ENCODE data around the gene SYT7. TPM values are rescaled to one million over a fixed set of nuclear protein-coding genes. Genes with fewer than 3 reads are reported as not detected.

SYT7 gene
- total and polyA plus RNA-seq, 2 of the 4 experiments (the other 2 are of a cell fraction): under 0.01 to 0.19 TPM

DNA sequence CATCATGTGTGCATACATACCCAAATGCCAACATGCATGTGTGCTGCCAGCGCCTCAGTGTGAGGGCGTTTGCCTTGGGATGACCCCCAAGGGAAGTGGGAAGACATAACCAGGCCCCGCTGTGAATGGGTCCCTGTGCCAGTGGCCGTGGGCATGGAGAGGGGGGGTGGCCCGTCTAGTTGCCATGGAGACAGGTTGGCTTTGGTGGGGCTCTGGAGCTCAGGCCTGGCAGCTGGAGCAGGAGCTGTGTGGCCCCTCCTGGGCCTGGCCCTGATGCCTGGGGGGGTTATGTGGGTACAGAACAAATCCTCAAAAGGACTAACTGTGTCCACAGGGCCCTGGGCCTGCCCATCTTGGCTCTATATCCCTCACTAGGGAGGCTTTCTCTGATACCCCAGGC is 8.0 kb downstream of the SYT7 start:
- no peak overlapping the region for H3K56ac ChIP-seq (ENCODE audit: extremely low read depth, insufficient read depth, low read length)
- H3K18ac ChIP-seq (ENCODE audit: low read depth, low read length): no peak overlapping the region
- H3K79me1 ChIP-seq (ENCODE audit: low read depth in 1 of 2, low read length in 2 of 2): no peaks in the 10 kb centered on the region
- H2AFZ ChIP-seq (replicated peaks; ENCODE audit: low read length, poor library complexity): no peak overlapping the region
- no peaks in the 10 kb centered on the region for H4K20me1 ChIP-seq (ENCODE audit: insufficient read depth, low read length)
- H3K4me2 ChIP-seq (ENCODE audit: low read depth, low read length): no peak overlapping the region
- intact Hi-C loops (cut with micrococcal nuclease): no loop called here
- WGBS, 2 experiments (ENCODE audit: extremely low coverage in 2 of 2, insufficient read length in 1 of 2): no CpG with 5 or more reads among the region's 5 CpGs
- no peak overlapping the region for H3K4me3 ChIP-seq (ENCODE audit: insufficient read depth, low read depth, low read length)
- H3K4me1 ChIP-seq (ENCODE audit: control insufficient read depth, insufficient read depth, low read length): no peaks in the 10 kb centered on the region
- no peak overlapping the region for H4K8ac ChIP-seq (ENCODE audit: low read depth in 2 of 2, low read length in 2 of 2)
- no peak overlapping the region for H2AK5ac ChIP-seq (ENCODE audit: low read depth, low read length)
- H3K9me3 ChIP-seq (ENCODE audit: control insufficient read depth, insufficient read depth, low read length): no peaks in the 10 kb centered on the region
- no peaks in the 10 kb centered on the region for H3K9me1 ChIP-seq (ENCODE audit: insufficient read depth, low read length)
- no peak for DNase-seq
- H3K23ac ChIP-seq (ENCODE audit: low read depth, low read length): no peak overlapping the region
- no peak overlapping the region for H3K9ac ChIP-seq (ENCODE audit: low read depth, low read length)
- TF ChIP-seq, protein P1, sequence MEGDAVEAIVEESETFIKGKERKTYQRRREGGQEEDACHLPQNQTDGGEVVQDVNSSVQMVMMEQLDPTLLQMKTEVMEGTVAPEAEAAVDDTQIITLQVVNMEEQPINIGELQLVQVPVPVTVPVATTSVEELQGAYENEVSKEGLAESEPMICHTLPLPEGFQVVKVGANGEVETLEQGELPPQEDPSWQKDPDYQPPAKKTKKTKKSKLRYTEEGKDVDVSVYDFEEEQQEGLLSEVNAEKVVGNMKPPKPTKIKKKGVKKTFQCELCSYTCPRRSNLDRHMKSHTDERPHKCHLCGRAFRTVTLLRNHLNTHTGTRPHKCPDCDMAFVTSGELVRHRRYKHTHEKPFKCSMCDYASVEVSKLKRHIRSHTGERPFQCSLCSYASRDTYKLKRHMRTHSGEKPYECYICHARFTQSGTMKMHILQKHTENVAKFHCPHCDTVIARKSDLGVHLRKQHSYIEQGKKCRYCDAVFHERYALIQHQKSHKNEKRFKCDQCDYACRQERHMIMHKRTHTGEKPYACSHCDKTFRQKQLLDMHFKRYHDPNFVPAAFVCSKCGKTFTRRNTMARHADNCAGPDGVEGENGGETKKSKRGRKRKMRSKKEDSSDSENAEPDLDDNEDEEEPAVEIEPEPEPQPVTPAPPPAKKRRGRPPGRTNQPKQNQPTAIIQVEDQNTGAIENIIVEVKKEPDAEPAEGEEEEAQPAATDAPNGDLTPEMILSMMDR (conservative IDR thresholded peaks at IDR 0.05; ENCODE audit: low read depth, low read length): no peak
- TF ChIP-seq RAD21 (IDR thresholded peaks at IDR 0.05; ENCODE audit: low read length) (no peak), CEBPB (IDR thresholded peaks at IDR 0.05; ENCODE audit: low read depth, low read length) (no peak), BHLHE40 (IDR thresholded peaks at IDR 0.05; ENCODE audit: low read depth, low read length) (no peak), FOS (IDR thresholded peaks at IDR 0.05; ENCODE audit: low read depth, low read length) (no peak), POLR2A (IDR thresholded peaks at IDR 0.05; ENCODE audit: low read depth, low read length) (no peak), NFE2L2 (IDR thresholded peaks at IDR 0.05; ENCODE audit: low read depth, low read length) (no peak), CHD1 (IDR thresholded peaks at IDR 0.05; ENCODE audit: low read depth, low read length) (no peak), MAZ (IDR thresholded peaks at IDR 0.05; ENCODE audit: borderline replicate concordance, low read depth, low read length) (no peak), MXI1 (IDR thresholded peaks at IDR 0.05; ENCODE audit: borderline replicate concordance, low read depth, low read length) (no peak), SMC3 (IDR thresholded peaks at IDR 0.05; ENCODE audit: low read depth, low read length) (no peak), RFX5 (IDR thresholded peaks at IDR 0.05; ENCODE audit: low read depth, low read length) (no peak), RCOR1 (IDR thresholded peaks at IDR 0.05; ENCODE audit: insufficient replicate concordance, low read length) (no peak), MAFK (IDR thresholded peaks at IDR 0.05; ENCODE audit: low read depth, low read length) (no peak)
- TF ChIP-seq, protein P2, sequence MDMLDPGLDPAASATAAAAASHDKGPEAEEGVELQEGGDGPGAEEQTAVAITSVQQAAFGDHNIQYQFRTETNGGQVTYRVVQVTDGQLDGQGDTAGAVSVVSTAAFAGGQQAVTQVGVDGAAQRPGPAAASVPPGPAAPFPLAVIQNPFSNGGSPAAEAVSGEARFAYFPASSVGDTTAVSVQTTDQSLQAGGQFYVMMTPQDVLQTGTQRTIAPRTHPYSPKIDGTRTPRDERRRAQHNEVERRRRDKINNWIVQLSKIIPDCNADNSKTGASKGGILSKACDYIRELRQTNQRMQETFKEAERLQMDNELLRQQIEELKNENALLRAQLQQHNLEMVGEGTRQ (IDR thresholded peaks at IDR 0.05; ENCODE audit: low read depth, low read length): no peak
- TF ChIP-seq, protein P3, sequence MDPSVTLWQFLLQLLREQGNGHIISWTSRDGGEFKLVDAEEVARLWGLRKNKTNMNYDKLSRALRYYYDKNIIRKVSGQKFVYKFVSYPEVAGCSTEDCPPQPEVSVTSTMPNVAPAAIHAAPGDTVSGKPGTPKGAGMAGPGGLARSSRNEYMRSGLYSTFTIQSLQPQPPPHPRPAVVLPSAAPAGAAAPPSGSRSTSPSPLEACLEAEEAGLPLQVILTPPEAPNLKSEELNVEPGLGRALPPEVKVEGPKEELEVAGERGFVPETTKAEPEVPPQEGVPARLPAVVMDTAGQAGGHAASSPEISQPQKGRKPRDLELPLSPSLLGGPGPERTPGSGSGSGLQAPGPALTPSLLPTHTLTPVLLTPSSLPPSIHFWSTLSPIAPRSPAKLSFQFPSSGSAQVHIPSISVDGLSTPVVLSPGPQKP (IDR thresholded peaks at IDR 0.05; ENCODE audit: borderline replicate concordance, low read depth, low read length): no peak
- POLR2A ChIA-PET (ENCODE audit: unreplicated experiment): no interaction called here
- H4K91ac ChIP-seq (ENCODE audit: insufficient read depth, low read depth, low read length): no peak overlapping the region
- H3K27me3 ChIP-seq (ENCODE audit: control insufficient read depth, insufficient read depth, low read length): peaks cover 77% of the 10 kb centered on the region
- no peak overlapping the region for H2BK120ac ChIP-seq (ENCODE audit: low read depth, low read length)
- no peak overlapping the region for H3K4ac ChIP-seq (ENCODE audit: low read depth, low read length)
- no peak overlapping the region for H2BK20ac ChIP-seq (ENCODE audit: low read depth, low read length)
- no peak overlapping the region for H2BK15ac ChIP-seq (ENCODE audit: low read depth, low read length)
- no peak overlapping the region for H3K27ac ChIP-seq (ENCODE audit: insufficient read depth, low read length)
- H2BK5ac ChIP-seq (ENCODE audit: low read depth, low read length, poor library complexity, severe bottlenecking): no peak overlapping the region
- CTCF ChIA-PET: no interaction called here
- in situ Hi-C loops (cut with MboI; ENCODE audit: low sequenced_read_pairs): no loop called here
- H3K14ac ChIP-seq (replicated peaks; ENCODE audit: low read depth, low read length): no peak overlapping the region
- dilution Hi-C loops (cut with HindIII; ENCODE audit: low sequenced_read_pairs, unreplicated experiment): no loop called here
- BruUV-seq (replicated peaks): no TSS peak
- no peaks in the 10 kb centered on the region for H3K36me3 ChIP-seq (ENCODE audit: control insufficient read depth, insufficient read depth, low read length)
- no peak for ATAC-seq (ENCODE audit: low read depth)
- no peak overlapping the region for H4K5ac ChIP-seq (ENCODE audit: low read depth, low read length)
- no peak overlapping the region for H2AK9ac ChIP-seq (replicated peaks; ENCODE audit: low read depth, low read length, poor library complexity)

Measured in IMR-90 (cell line).